ENCODE results near the gene LZIC. TPM values are rescaled to one million over a fixed set of nuclear protein-coding genes. Genes with fewer than 3 reads are reported as not detected.

Gene LZIC
- total and polyA plus RNA-seq, 9 of the 15 experiments (the other 6 are each of a cell fraction or from before 2014, with no cell fraction given): 32.9 to 109 (median 61.7) TPM

DNA sequence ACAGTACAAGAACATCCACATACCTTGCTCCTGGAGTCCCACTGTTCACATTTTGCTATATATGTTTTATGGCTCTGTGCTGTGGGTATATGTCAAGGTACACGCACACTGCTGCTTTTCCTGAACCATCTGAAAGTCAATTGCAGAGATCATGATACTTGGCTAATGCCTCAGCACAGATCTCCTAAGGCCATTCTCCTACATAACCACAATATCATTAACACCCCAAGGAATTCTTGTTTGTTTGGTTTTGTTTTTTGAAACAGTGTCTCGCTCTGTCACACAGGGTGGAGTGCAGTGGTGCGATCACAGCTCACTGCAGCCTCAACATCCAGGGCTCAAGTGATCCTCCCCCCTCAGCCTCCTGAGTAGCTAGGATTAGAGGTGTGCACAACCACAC, 49.1 kb downstream of the LZIC start:
- no peaks in the 10 kb centered on the region for H3K9me1 ChIP-seq (ENCODE audit: control insufficient read depth, insufficient read depth, low read length)
- no peaks in the 10 kb centered on the region for H3K79me2 ChIP-seq (ENCODE audit: control insufficient read depth, insufficient read depth, low read length)
- H3K36me3 ChIP-seq (ENCODE audit: control insufficient read depth, insufficient read depth, low read length): no peaks in the 10 kb centered on the region
- H3K4me2 ChIP-seq (ENCODE audit: insufficient read depth, low read length): no peak overlapping the region
- peaks cover 5% of the 10 kb centered on the region; the same call in 1 of the 2 replicates for H4K20me1 ChIP-seq (replicated peaks; ENCODE audit: control insufficient read depth, insufficient read depth, low read length)
- no peaks in the 10 kb centered on the region for H3K9me3 ChIP-seq (replicated peaks; ENCODE audit: control insufficient read depth, insufficient read depth, low read depth, low read length)
- CTCF ChIA-PET (ENCODE audit: low intra/inter-chr PET ratio): no interaction called here
- no peak overlapping the region for H3K4me3 ChIP-seq
- H2AFZ ChIP-seq (ENCODE audit: low read depth, low read length): no peak overlapping the region; the same call in 1 of the 2 replicates
- BruUV-seq (replicated peaks): no TSS peak
- H3K27me3 ChIP-seq (ENCODE audit: control insufficient read depth in 2 of 2, insufficient read depth in 2 of 2, low read length in 2 of 2): no peaks in the 10 kb centered on the region
- no peak for FAIRE-seq
- POLR2A ChIA-PET: interaction anchor here (0.6 to 1.8 kb wide), 4 partner anchors 12 to 49 kb away, joined by 3 to 11 read pairs (median 3); partner anchors contain the start of genes LZIC and NMNAT1
- ATAC-seq: no peak; the same call in 1 of the 3 replicates
- TF ChIP-seq, protein P1, sequence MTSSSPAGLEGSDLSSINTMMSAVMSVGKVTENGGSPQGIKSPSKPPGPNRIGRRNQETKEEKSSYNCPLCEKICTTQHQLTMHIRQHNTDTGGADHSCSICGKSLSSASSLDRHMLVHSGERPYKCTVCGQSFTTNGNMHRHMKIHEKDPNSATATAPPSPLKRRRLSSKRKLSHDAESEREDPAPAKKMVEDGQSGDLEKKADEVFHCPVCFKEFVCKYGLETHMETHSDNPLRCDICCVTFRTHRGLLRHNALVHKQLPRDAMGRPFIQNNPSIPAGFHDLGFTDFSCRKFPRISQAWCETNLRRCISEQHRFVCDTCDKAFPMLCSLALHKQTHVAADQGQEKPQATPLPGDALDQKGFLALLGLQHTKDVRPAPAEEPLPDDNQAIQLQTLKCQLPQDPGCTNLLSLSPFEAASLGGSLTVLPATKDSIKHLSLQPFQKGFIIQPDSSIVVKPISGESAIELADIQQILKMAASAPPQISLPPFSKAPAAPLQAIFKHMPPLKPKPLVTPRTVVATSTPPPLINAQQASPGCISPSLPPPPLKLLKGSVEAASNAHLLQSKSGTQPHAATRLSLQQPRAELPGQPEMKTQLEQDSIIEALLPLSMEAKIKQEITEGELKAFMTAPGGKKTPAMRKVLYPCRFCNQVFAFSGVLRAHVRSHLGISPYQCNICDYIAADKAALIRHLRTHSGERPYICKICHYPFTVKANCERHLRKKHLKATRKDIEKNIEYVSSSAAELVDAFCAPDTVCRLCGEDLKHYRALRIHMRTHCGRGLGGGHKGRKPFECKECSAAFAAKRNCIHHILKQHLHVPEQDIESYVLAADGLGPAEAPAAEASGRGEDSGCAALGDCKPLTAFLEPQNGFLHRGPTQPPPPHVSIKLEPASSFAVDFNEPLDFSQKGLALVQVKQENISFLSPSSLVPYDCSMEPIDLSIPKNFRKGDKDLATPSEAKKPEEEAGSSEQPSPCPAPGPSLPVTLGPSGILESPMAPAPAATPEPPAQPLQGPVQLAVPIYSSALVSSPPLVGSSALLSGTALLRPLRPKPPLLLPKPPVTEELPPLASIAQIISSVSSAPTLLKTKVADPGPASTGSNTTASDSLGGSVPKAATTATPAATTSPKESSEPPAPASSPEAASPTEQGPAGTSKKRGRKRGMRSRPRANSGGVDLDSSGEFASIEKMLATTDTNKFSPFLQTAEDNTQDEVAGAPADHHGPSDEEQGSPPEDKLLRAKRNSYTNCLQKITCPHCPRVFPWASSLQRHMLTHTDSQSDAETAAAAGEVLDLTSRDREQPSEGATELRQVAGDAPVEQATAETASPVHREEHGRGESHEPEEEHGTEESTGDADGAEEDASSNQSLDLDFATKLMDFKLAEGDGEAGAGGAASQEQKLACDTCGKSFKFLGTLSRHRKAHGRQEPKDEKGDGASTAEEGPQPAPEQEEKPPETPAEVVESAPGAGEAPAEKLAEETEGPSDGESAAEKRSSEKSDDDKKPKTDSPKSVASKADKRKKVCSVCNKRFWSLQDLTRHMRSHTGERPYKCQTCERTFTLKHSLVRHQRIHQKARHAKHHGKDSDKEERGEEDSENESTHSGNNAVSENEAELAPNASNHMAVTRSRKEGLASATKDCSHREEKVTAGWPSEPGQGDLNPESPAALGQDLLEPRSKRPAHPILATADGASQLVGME (CRISPR knock-in tag; IDR thresholded peaks at IDR 0.05): no peak
- intact Hi-C loops (cut with micrococcal nuclease): no loop called here
- in situ Hi-C loops (cut with MboI): no loop called here
- no peak for DNase-seq (ENCODE audit: extremely low read depth in 1 of 4, low spot score in 3 of 4)
- H3K27ac ChIP-seq (ENCODE audit: extremely low read depth, low read depth, low read length): no peak overlapping the region
- WGBS (ENCODE audit: insufficient coverage, low coverage, missing lambda C conversion rate): 72% methylated on average over 3 of the region's 3 CpGs
- H3K9ac ChIP-seq (ENCODE audit: insufficient read depth in 1 of 2, low read depth in 2 of 2, low read length in 2 of 2): no peak overlapping the region
- peaks cover 0 to 3% of the 10 kb centered on the region in 2 experiments; a peak in 2 of 5 replicates for H3K4me1 ChIP-seq (replicated peaks in 1 of 2; ENCODE audit: control insufficient read depth in 2 of 2, insufficient read depth in 2 of 2, low read length in 2 of 2)

Data from K562 (cell line).